Small intestine (tissue), 7 donors: ENCODE measurements around the gene RPL23. TPM values are rescaled to one million over a fixed set of nuclear protein-coding genes. Genes with fewer than 3 reads are reported as not detected.

Source experiments
- DNase-seq, 2 donors: peaks; one replicate each; pipeline versions ENCODE4 v3.0.0 to v3.0.0-alpha.2; 2013
- FAIRE-seq: peaks from 2 replicates; lab custom pipeline; 2012; peaks lifted over from hg19 to GRCh38; lab: Jason Lieb, UNC
- H3K27ac ChIP-seq, 3 donors: one replicate each; pipeline ENCODE4 v1.5.1; 2013; ENCODE audit warnings: low read length in 2 of 3, mild to moderate bottlenecking in 2 of 3, control low read depth in 1 of 3, inconsistent platforms in 1 of 3, low read depth in 1 of 3, moderate library complexity in 1 of 3
- H3K27me3 ChIP-seq, 3 donors: one replicate each; pipeline ENCODE4 v1.6.1; 2013; ENCODE audit warnings: low read length in 3 of 3, inconsistent platforms in 1 of 3; ENCODE audit not compliant: control insufficient read depth in 3 of 3, insufficient read depth in 3 of 3
- H3K36me3 ChIP-seq, 3 donors: one replicate each; pipeline ENCODE4 v1.6.1; 2013; ENCODE audit warnings: low read length in 3 of 3, inconsistent platforms in 1 of 3, low read depth in 1 of 3, mild to moderate bottlenecking in 1 of 3, moderate library complexity in 1 of 3; ENCODE audit not compliant: control insufficient read depth in 3 of 3, insufficient read depth in 2 of 3
- H3K4me1 ChIP-seq, 3 donors: one replicate each; pipeline ENCODE4 v1.6.1; 2013; ENCODE audit warnings: low read length in 2 of 3, inconsistent platforms in 1 of 3, low read depth in 1 of 3, mild to moderate bottlenecking in 1 of 3, moderate library complexity in 1 of 3; ENCODE audit not compliant: control insufficient read depth in 3 of 3, insufficient read depth in 2 of 3
- H3K4me3 ChIP-seq, 3 donors: one replicate each; pipeline ENCODE4 v1.5.1; 2013; ENCODE audit warnings: low read length in 3 of 3, control low read depth in 1 of 3, inconsistent platforms in 1 of 3, low read depth in 1 of 3, mild to moderate bottlenecking in 1 of 3, moderate library complexity in 1 of 3
- H3K9me3 ChIP-seq, 2 donors: one replicate each; pipeline ENCODE4 v1.6.1; 2013; ENCODE audit warnings: low read depth in 1 of 2, low read length in 1 of 2; ENCODE audit not compliant: control insufficient read depth in 2 of 2, insufficient read depth in 1 of 2
- WGBS, 3 donors: extraction: QIAGEN DNeasy Blood & Tissue Kit; methylation state at CpG; one replicate each; pipeline ENCODE4 v1.1.7; 2013; 5-methylcytosine and 5-hydroxymethylcytosine counted together
- polyA plus RNA-seq, 4 donors: library from polyadenylated mRNA; stranded (reverse) in 3 of 4; unstranded in 1 of 4; fragments of 200-250 nt in 3 of 4; fragments of 120-200 nt in 1 of 4; gene quantifications; one replicate each; pipeline versions ENCODE4 v1.2.1 to v1.2.3, GENCODE V29; 2013
- donor health status: healthy with polysubstance abuse.
- donor health status: control.
- donor health status: control.
- donor health status: Bipolar disorder and iron deficiency.
- donor health status: healthy.

RPL23 gene
- polyA plus RNA-seq, 4 donors: 1,251 to 3,207 (median 2,577) TPM

- Histone ChIP-seq H3K9me3 (no peaks in the 10 kb centered on the region), H3K4me3 (peak within 1 kb of the TSS; percentile 84 to 96 (median 92)), H3K27me3 (no peaks in the 10 kb centered on the region), H3K4me1 (peaks cover 9 to 35% (median 13%) of the 10 kb centered on the region in 3 donors), H3K36me3 (peaks cover 0 to 38% (median 0%) of the 10 kb centered on the region in 3 donors), H3K27ac (peak within 1 kb of the TSS; percentile 98 to 99 (median 98))
- FAIRE-seq: no peak
- DNase-seq: peak; percentile 89 to 95
- 0 to 1% (median 0%) methylated on average over 32 to 73 of the region's 73 CpGs for WGBS, 3 donors
Measured at GRCh38 chr17:38869526-38870258, 16.2 kb upstream of the RPL23 start, which contains the start of gene LASP1. TSS of gene LASP1 (plus strand) at chr17:38870058. CDS start at chr17:38870190, 132 bp downstream.

- FAIRE-seq: no peak
- no peaks in the 10 kb centered on the region for H3K27me3 ChIP-seq
- peak overlapping the region; percentile 84 to 96 (median 92) for H3K4me3 ChIP-seq
- peak; percentile 89 to 94 for DNase-seq
- 0 to 2% (median 0%) methylated on average over 26 of the region's 26 CpGs for WGBS, 3 donors
- peaks cover 6 to 28% (median 13%) of the 10 kb centered on the region in 3 donors for H3K4me1 ChIP-seq
- peaks cover 0 to 31% (median 0%) of the 10 kb centered on the region in 3 donors for H3K36me3 ChIP-seq
- H3K27ac ChIP-seq: peak overlapping the region; percentile 98 to 99 (median 98)
- no peaks in the 10 kb centered on the region for H3K9me3 ChIP-seq
Measured at GRCh38 chr17:38868817-38869525, 15.4 kb upstream of the RPL23 start.

GRCh38 chr17:38867968-38868816 lies 14.7 kb upstream of the RPL23 start:
- Histone ChIP-seq H3K36me3 (peaks cover 0 to 23% (median 0%) of the 10 kb centered on the region in 3 donors), H3K4me3 (peak overlapping the region in 2 of 3 donors; percentile 92 to 96), H3K27me3 (no peaks in the 10 kb centered on the region), H3K4me1 (peaks cover 6 to 20% (median 6%) of the 10 kb centered on the region in 3 donors), H3K27ac (peak overlapping the region; percentile 98 to 99 (median 98)), H3K9me3 (no peaks in the 10 kb centered on the region)
- peak; percentile 76 to 77 for DNase-seq
- WGBS, 3 donors: 2 to 11% (median 9%) methylated on average over 25 of the region's 25 CpGs
- FAIRE-seq: no peak

GRCh38 chr17:38867179-38867967 lies 13.9 kb upstream of the RPL23 start:
- H3K9me3 ChIP-seq: no peaks in the 10 kb centered on the region
- peaks cover 0 to 15% (median 0%) of the 10 kb centered on the region in 3 donors for H3K36me3 ChIP-seq
- H3K4me3 ChIP-seq: peak overlapping the region in 1 of 3 donors; percentile 96
- H3K4me1 ChIP-seq: peaks cover 3 to 12% (median 5%) of the 10 kb centered on the region in 3 donors
- WGBS, 3 donors: 23 to 37% (median 23%) methylated on average over 31 of the region's 31 CpGs
- peak overlapping the region; percentile 98 to 99 (median 98) for H3K27ac ChIP-seq
- DNase-seq (peak in 1 of 2 donors; percentile 66), FAIRE-seq (no peak)
- H3K27me3 ChIP-seq: no peaks in the 10 kb centered on the region

GRCh38 chr17:38864636-38865398 lies 11.3 kb upstream of the RPL23 start:
- Histone ChIP-seq H3K27me3 (no peaks in the 10 kb centered on the region), H3K4me3 (no peak overlapping the region), H3K4me1 (peaks cover 0 to 3% (median 0%) of the 10 kb centered on the region in 3 donors), H3K9me3 (no peaks in the 10 kb centered on the region), H3K36me3 (no peaks in the 10 kb centered on the region), H3K27ac (no peak overlapping the region)
- FAIRE-seq (no peak), DNase-seq (no peak)
- WGBS, 3 donors: 60 to 68% (median 65%) methylated on average over 11 of the region's 11 CpGs

GRCh38 chr17:38861399-38861843 lies 7.9 kb upstream of the RPL23 start:
- DNase-seq: no peak

GRCh38 chr17:38857271-38857670 lies 3.8 kb upstream of the RPL23 start:
- no peak for FAIRE-seq
- Histone ChIP-seq H3K36me3 (peaks cover 0 to 6% (median 0%) of the 10 kb centered on the region in 3 donors), H3K27me3 (no peaks in the 10 kb centered on the region), H3K4me3 (no peak overlapping the region), H3K9me3 (no peaks in the 10 kb centered on the region), H3K4me1 (peaks cover 0 to 4% (median 0%) of the 10 kb centered on the region in 3 donors), H3K27ac (no peak overlapping the region)
- WGBS, 3 donors: 72 to 80% (median 74%) methylated on average over 5 of the region's 5 CpGs
- DNase-seq: no peak

More at GRCh38 chr17:38861399-38861843, 7.9 kb upstream of the RPL23 start:
- WGBS, 3 donors: 26 to 35% (median 33%) methylated on average over 8 of the region's 8 CpGs
- Histone ChIP-seq H3K36me3 (no peaks in the 10 kb centered on the region), H3K27ac (no peak overlapping the region), H3K4me3 (no peak overlapping the region), H3K27me3 (no peaks in the 10 kb centered on the region), H3K4me1 (no peaks in the 10 kb centered on the region), H3K9me3 (no peaks in the 10 kb centered on the region)
- no peak for FAIRE-seq
